ENCODE data around the gene SHC2. TPM values are rescaled to one million over a fixed set of nuclear protein-coding genes. Genes with fewer than 3 reads are reported as not detected.

Gene SHC2
- total and polyA plus RNA-seq, 9 of the 15 experiments (the other 6 are each of a cell fraction or from before 2014, with no cell fraction given), result 0.14 to 0.36 (median 0.17) TPM; not detected in 5

DNA sequence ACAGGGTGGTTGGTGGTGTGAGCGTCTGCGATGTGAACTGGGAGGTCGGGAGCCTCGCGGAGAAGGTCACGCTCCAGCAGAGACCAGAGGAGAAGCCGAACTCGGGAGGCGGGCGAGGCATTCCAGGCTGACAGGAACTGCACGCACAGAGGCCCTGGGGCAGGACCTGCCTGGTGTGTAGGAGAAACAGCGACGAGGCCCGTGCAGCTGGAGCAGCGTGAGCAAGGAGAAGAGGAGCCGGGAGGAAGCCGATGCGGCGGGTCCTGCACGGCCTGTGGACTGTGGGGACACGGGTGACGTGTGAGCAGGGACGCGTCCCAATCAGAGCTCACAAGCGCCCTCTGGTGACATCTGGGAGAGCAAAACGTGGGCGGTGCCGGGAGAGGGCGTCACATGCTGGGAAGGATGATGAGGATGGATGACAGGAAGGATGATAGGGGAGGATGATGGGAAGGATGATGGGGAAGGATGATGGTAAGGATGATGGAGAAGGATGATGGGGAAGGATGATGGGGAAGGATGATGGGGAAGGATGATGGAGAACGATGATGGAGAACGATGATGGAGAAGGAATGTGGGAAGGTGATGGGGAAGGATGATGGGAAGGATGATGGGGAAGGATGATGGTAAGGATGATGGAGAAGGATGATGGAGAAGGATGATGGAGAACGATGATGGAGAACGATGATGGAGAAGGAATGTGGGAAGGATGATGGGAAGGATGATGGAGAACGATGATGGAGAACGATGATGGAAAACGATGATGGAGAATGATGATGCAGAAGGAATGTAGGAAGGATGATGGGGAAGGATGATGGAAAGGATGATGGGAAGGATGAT, 19.4 kb upstream of the SHC2 start (continued):
- TF ChIP-seq, protein P1, sequence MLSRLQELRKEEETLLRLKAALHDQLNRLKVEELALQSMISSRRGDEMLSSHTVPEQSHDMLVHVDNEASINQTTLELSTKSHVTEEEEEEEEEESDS (CRISPR knock-in tag; IDR thresholded peaks at IDR 0.05), result no peak
- TF ChIP-seq PBX2 (CRISPR knock-in tag; IDR thresholded peaks at IDR 0.05; ENCODE audit: low read depth), result no peak
- TF ChIP-seq PBX2 (tag; conservative IDR thresholded peaks at IDR 0.05; ENCODE audit: low read depth), result peak; percentile 73
- TF ChIP-seq ZBTB17 (CRISPR knock-in tag; IDR thresholded peaks at IDR 0.05), result no peak
- TF ChIP-seq GABPB2 (CRISPR knock-in tag; conservative IDR thresholded peaks at IDR 0.05), result no peak
- TF ChIP-seq KLF13 (tag; IDR thresholded peaks at IDR 0.05; ENCODE audit: borderline replicate concordance, low read depth), result peak; percentile 64; the same call in 1 of the 2 replicates
- no peak for TF ChIP-seq SLC30A9 (CRISPR knock-in tag; IDR thresholded peaks at IDR 0.05)
- TF ChIP-seq, protein P2, sequence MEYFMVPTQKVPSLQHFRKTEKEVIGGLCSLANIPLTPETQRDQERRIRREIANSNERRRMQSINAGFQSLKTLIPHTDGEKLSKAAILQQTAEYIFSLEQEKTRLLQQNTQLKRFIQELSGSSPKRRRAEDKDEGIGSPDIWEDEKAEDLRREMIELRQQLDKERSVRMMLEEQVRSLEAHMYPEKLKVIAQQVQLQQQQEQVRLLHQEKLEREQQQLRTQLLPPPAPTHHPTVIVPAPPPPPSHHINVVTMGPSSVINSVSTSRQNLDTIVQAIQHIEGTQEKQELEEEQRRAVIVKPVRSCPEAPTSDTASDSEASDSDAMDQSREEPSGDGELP (CRISPR knock-in tag; IDR thresholded peaks at IDR 0.05; ENCODE audit: borderline replicate concordance), result peak; percentile 67; the same call in 1 of the 2 replicates
- TF ChIP-seq SMARCA5 (IDR thresholded peaks at IDR 0.05), result peak; percentile 80
- no peak for TF ChIP-seq ZFP30 (CRISPR knock-in tag; IDR thresholded peaks at IDR 0.05; ENCODE audit: borderline replicate concordance)
- no peak for TF ChIP-seq FOSL1 (tag; conservative IDR thresholded peaks at IDR 0.05)
- 0 out of 2 replicates have a peak, but pooled peaks have one; percentile 9 for TF ChIP-seq ARID2 (IDR thresholded peaks at IDR 0.05)
- TF ChIP-seq KDM5B (IDR thresholded peaks at IDR 0.05; ENCODE audit: insufficient replicate concordance, low read depth, low read length), result no peak
- no peak for TF ChIP-seq ZNF778 (CRISPR knock-in tag; IDR thresholded peaks at IDR 0.05)
- TF ChIP-seq RFX5 (IDR thresholded peaks at IDR 0.05; ENCODE audit: low read depth, low read length), result no peak
- no peak for TF ChIP-seq THRAP3 (IDR thresholded peaks at IDR 0.05; ENCODE audit: borderline replicate concordance)
- TF ChIP-seq, protein P3, sequence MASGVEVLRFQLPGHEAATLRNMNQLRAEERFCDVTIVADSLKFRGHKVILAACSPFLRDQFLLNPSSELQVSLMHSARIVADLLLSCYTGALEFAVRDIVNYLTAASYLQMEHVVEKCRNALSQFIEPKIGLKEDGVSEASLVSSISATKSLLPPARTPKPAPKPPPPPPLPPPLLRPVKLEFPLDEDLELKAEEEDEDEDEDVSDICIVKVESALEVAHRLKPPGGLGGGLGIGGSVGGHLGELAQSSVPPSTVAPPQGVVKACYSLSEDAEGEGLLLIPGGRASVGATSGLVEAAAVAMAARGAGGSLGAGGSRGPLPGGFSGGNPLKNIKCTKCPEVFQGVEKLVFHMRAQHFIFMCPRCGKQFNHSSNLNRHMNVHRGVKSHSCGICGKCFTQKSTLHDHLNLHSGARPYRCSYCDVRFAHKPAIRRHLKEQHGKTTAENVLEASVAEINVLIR (CRISPR knock-in tag; IDR thresholded peaks at IDR 0.05), result no peak
- no peak for TF ChIP-seq E4F1 (CRISPR knock-in tag; IDR thresholded peaks at IDR 0.05; ENCODE audit: borderline replicate concordance)
- no peak for TF ChIP-seq EWSR1 (IDR thresholded peaks at IDR 0.05; ENCODE audit: borderline replicate concordance, low read depth, partially characterized antibody)
- TF ChIP-seq TCF3 (CRISPR knock-in tag; IDR thresholded peaks at IDR 0.05), result no peak

Data from K562 (cell line).